Heart right ventricle (tissue), 16 donors: Measurements from ENCODE around the gene MIEF1. TPM values are rescaled to one million over a fixed set of nuclear protein-coding genes. Genes with fewer than 3 reads are reported as not detected.

Experiments
- ATAC-seq, 8 donors: fragments of 200-7000 bp; cut with Tn5 transposase; one replicate each; pipeline ENCODE4 v1.9.1; 2020; ENCODE audit warnings: mild to moderate bottlenecking in 8 of 8, moderate library complexity in 8 of 8, moderate number of reproducible peaks in 1 of 8
- DNase-seq, 2 donors: peaks; one replicate each; pipeline ENCODE4 v3.0.0-alpha.2; 2020
- H3K27ac ChIP-seq, 10 donors: fragments of 200-600 bp; sonication (generic) in 2 of 10; one replicate each; pipeline versions ENCODE4 v1.5.0 to v1.8.0; 2020 to 2022; ENCODE audit warnings: mild to moderate bottlenecking in 3 of 10
- H3K27me3 ChIP-seq, 7 donors: fragments of 200-600 bp; one replicate each; pipeline ENCODE4 v1.8.0; 2021 to 2022; ENCODE audit warnings: mild to moderate bottlenecking in 2 of 7
- H3K36me3 ChIP-seq, 9 donors: fragments of 200-600 bp; sonication (generic) in 1 of 9; one replicate each; pipeline versions ENCODE4 v1.5.0 to v1.8.0; 2020 to 2022; ENCODE audit warnings: mild to moderate bottlenecking in 2 of 9
- H3K4me1 ChIP-seq, 9 donors: fragments of 200-600 bp; sonication (generic) in 1 of 9; one replicate each; pipeline versions ENCODE4 v1.5.0 to v1.8.0; 2020 to 2022; ENCODE audit warnings: mild to moderate bottlenecking in 4 of 9
- H3K4me3 ChIP-seq, 10 donors: fragments of 200-600 bp; sonication (generic) in 2 of 10; one replicate each; pipeline versions ENCODE4 v1.5.0 to v1.8.0; 2020 to 2022; ENCODE audit warnings: mild to moderate bottlenecking in 7 of 10, moderate library complexity in 2 of 10
- H3K9me3 ChIP-seq, 11 donors: fragments of 200-600 bp in 10 of 11; sonication (generic) in 2 of 11; one replicate each; pipeline versions ENCODE4 v1.5.0 to v1.8.0; 2013 to 2022; ENCODE audit warnings: mild to moderate bottlenecking in 2 of 11, control low read depth in 1 of 11, moderate library complexity in 1 of 11
- CTCF ChIP-seq, 9 donors: fragments of 200-600 bp; sonication (generic) in 2 of 9; IDR thresholded peaks; one replicate each; pipeline versions ENCODE4 v1.5.0 to v1.8.0; 2021 to 2022; ENCODE audit warnings: antibody characterized with exemption in 9 of 9, mild to moderate bottlenecking in 5 of 9, moderate library complexity in 1 of 9
- WGBS, 2 donors: extraction: QIAGEN DNeasy Blood & Tissue Kit; methylation state at CpG; one replicate each; pipeline ENCODE4 v1.1.7; 2013; ENCODE audit warnings: inconsistent platforms in 1 of 2; 5-methylcytosine and 5-hydroxymethylcytosine counted together
- intact Hi-C, 10 donors: fragments of 100-400 bp; cut with DNase I; formaldehyde crosslinking; loops; one replicate each; pipeline versions ENCODE4 v1.11.1 to v1.14.2; 2022
- polyA plus RNA-seq, 2 donors: library from polyadenylated mRNA; stranded (reverse); fragments of 200-250 nt; gene quantifications; one replicate each; pipeline ENCODE4 v1.2.3, GENCODE V29; 2013
- total RNA-seq, 10 donors: library from RNA; stranded (reverse); fragmentation: NEBNext Ultra II Directional in 3 of 10; extraction: Animal tissue kit (Norgen Biotek cat#: 25700) in 3 of 10; gene quantifications; one replicate each; pipeline versions ENCODE4 v1.2.1 to v1.2.4, GENCODE V29; 2021 to 2023
- donor health status: Arrhythmogenic right ventricular cardiomyopathy.
- donor health status: ischemic (EF 13 %, LVEDD 7.1; RV severe dilation, severe dysfunction).
- donor health status: healthy with polysubstance abuse.
- donor health status: DM: no; HTN: yes; CAD: no.
- donor health status: DM: no; HTN: no; CAD: no.
- donor health status: ischemic (EF 25% LVEDD 6.9; RV normal size, moderate dysfunction).
- donor health status: ischemic (EF 25% LVEDD 5.7; RV mildly dilated, moderate dysfunction).
- donor health status: healthy.
- donor health status: DM: yes; HTN: yes; CAD: no.
- donor health status: Ischemic cardiomyopathy.
- donor health status: ischemic (EF 35%, LVEDD 5.7; RV mildly dilated, moderate dysfunction).
- donor health status: nonischemic (EF 11% LVEDD 7.7; RV severe dilation, severe dysfunction).
- donor health status: DM: yes; HTN: yes; CAD: no.
- donor health status: PGD.
- donor health status: ischemic (EF 29% LVEDD 5.4; RV normal size, mild dysfunction).
- donor health status: nonischemic (EF 23%, LVEDD 6.1; RV moderate dilation, normal function).

Gene MIEF1
- total and polyA plus RNA-seq, 12 donors = 7.0 to 35.8 (median 17.0) TPM

- Histone ChIP-seq H3K4me3 (no peak overlapping the region), H3K9me3 (no peaks in the 10 kb centered on the region)
- intact Hi-C loops = no loop called here
These were observed 22.8 kb upstream of the MIEF1 start for GRCh38 chr22:39479254-39479653.

GRCh38 chr22:39480557-39480956 lies 21.5 kb upstream of the MIEF1 start:
- ATAC-seq = peak in 1 of 8 donors; percentile 5
- intact Hi-C loops = no loop called here
- Histone ChIP-seq H3K27me3 (no peaks in the 10 kb centered on the region), H3K9me3 (no peaks in the 10 kb centered on the region), H3K36me3 (peaks cover 0 to 6% (median 0%) of the 10 kb centered on the region in 9 donors), H3K4me1 (peaks cover 0 to 25% (median under 1%) of the 10 kb centered on the region in 9 donors), H3K27ac (no peak overlapping the region), H3K4me3 (no peak overlapping the region)
- TF ChIP-seq CTCF (IDR thresholded peaks at IDR 0.05) = no peak
- 77 to 81% methylated on average over 1 of the region's 1 CpG for WGBS, 2 donors
- no peak for DNase-seq

More at GRCh38 chr22:39479254-39479653, 22.8 kb upstream of the MIEF1 start:
- H3K27ac ChIP-seq = no peak overlapping the region
- no peak for DNase-seq
- ATAC-seq = no peak
- no peaks in the 10 kb centered on the region for H3K27me3 ChIP-seq
- peaks cover 0 to 38% (median 8%) of the 10 kb centered on the region in 9 donors for H3K4me1 ChIP-seq
- TF ChIP-seq CTCF (IDR thresholded peaks at IDR 0.05) = no peak
- peaks cover 0 to 6% (median 0%) of the 10 kb centered on the region in 9 donors for H3K36me3 ChIP-seq
- WGBS, 2 donors = 87 to 95% methylated on average over 3 of the region's 3 CpGs

- H3K9me3 ChIP-seq = no peaks in the 10 kb centered on the region
- ATAC-seq (no peak), DNase-seq (no peak)
- H3K36me3 ChIP-seq = peaks cover 0 to 6% (median 0%) of the 10 kb centered on the region in 9 donors
- no peak for TF ChIP-seq CTCF (IDR thresholded peaks at IDR 0.05)
- no peak overlapping the region for H3K27ac ChIP-seq
- intact Hi-C loops = no loop called here
- 96% methylated on average over 16 of the region's 16 CpGs for WGBS, 2 donors
- no peak overlapping the region for H3K4me3 ChIP-seq
- peaks cover 0 to 20% (median 0%) of the 10 kb centered on the region in 9 donors for H3K4me1 ChIP-seq
- no peaks in the 10 kb centered on the region for H3K27me3 ChIP-seq
These were observed 21.0 kb upstream of the MIEF1 start for GRCh38 chr22:39481054-39481453.

DNA sequence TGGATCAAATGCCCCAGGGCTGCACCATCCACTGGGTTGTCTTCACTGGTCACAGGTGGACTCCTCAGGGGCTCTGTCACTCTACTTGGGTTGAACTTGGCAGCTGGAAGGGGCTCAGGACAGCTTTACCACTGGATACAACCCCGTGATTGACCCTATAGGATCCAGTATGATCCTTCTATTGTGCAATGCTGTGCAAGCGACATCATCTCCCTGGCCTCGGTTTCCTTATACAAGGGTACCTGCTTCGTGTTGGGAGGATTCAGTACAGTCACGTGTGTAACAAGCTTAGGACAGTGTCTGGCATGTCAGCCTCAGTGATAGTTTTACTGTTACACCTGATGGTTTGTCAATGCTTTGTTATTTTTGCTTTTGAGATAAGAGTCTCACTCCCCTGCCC lies 20.5 kb upstream of the MIEF1 start:
- no peak overlapping the region for H3K4me3 ChIP-seq
- H3K4me1 ChIP-seq = peaks cover 0 to 20% (median 0%) of the 10 kb centered on the region in 9 donors
- no peak for ATAC-seq

More for the DNA sequence above, 20.5 kb upstream of the MIEF1 start:
- TF ChIP-seq CTCF (IDR thresholded peaks at IDR 0.05) = no peak
- Histone ChIP-seq H3K27me3 (no peaks in the 10 kb centered on the region), H3K27ac (no peak overlapping the region), H3K9me3 (no peaks in the 10 kb centered on the region), H3K36me3 (peaks cover 0 to 6% (median 0%) of the 10 kb centered on the region in 9 donors)
- no peak for DNase-seq
- WGBS, 2 donors = 89 to 94% methylated on average over 5 of the region's 5 CpGs
- intact Hi-C loops = no loop called here
